Gastroesophageal sphincter (tissue), 3 donors: Measurements from ENCODE around the gene MYO1D.
"Not testable (repeated sequence)": the region's sequence is repeated elsewhere in the genome, so short reads cannot be mapped to it uniquely, and the experiment has no call there.

ENCODE experiments used
- CTCF ChIP-seq, 4 experiments: fragments of 200-600 bp in 2 of 4; fragments of 450-650 bp in 2 of 4; sonication (generic) in 1 of 4; IDR thresholded peaks; one replicate each; pipeline ENCODE4 v1.5.1; 2017 to 2019; ENCODE audit warnings: antibody characterized with exemption in 4 of 4, mild to moderate bottlenecking in 2 of 4, moderate library complexity in 2 of 4
- EP300 ChIP-seq: sonication (generic); formaldehyde crosslinking; IDR thresholded peaks from one replicate; pipeline ENCODE4 v1.6.1; 2017; ENCODE audit warnings: antibody characterized with exemption, mild to moderate bottlenecking
- POLR2A ChIP-seq, 2 donors: fragments of 450-650 bp; IDR thresholded peaks; one replicate each; pipeline ENCODE4 v1.6.1; 2017; ENCODE audit warnings: antibody characterized with exemption in 2 of 2, mild to moderate bottlenecking in 2 of 2, moderate library complexity in 1 of 2
- POLR2AphosphoS5 ChIP-seq: sonication (generic); formaldehyde crosslinking; IDR thresholded peaks from one replicate; pipeline ENCODE4 v1.6.1; 2017; ENCODE audit warnings: antibody characterized with exemption

GRCh38 chr17:32450379-32450778, 426.5 kb downstream of the MYO1D start:
- not testable (repeated sequence) for TF ChIP-seq POLR2A (IDR thresholded peaks at IDR 0.05); CTCF (IDR thresholded peaks at IDR 0.05); POLR2AphosphoS5; EP300
